GM12878 (cell line): ENCODE measurements around the gene SARM1. TPM values are rescaled to one million over a fixed set of nuclear protein-coding genes. Genes with fewer than 3 reads are reported as not detected.
A peak's percentile ranks its signal among the peaks of the same experiment; 100 is the strongest.

Source experiments
- ATAC-seq: fragments of 200-7000 bp; cut with Tn5 transposase; 3 replicates; pipeline ENCODE4 v1.9.1; 2020; ENCODE audit warnings: mild to moderate bottlenecking, moderate library complexity
- BruUV-seq: library from RNA; stranded (reverse); fragments of 400-500 nt; replicated peaks from 2 replicates; lab custom pipeline; 2021; lab: Mats Ljungman, UMichigan
- CTCF ChIA-PET: fragments of 300-600 bp; sonication (Branson Sonifier 250); formaldehyde crosslinking; extraction: SDS; loops from one replicate; lab custom pipeline; 2021; ENCODE audit warnings: inconsistent platforms; lab: Yijun Ruan, JAX
- POLR2A ChIA-PET: fragments of 350-600 bp; formaldehyde crosslinking; extraction: SDS; loops from one replicate; lab custom pipeline; 2021; ENCODE audit warnings: inconsistent platforms; lab: Charles Lee
- RAD21 ChIA-PET: fragments of 300-600 bp; sonication (Branson Sonifier 250); formaldehyde crosslinking; loops from one replicate; lab custom pipeline; 2023; ENCODE audit warnings: antibody characterized with exemption; ENCODE audit not compliant: unreplicated experiment; lab: Charles Lee
- SMC1A ChIA-PET: fragments of 300-600 bp; sonication (Branson Sonifier 250); formaldehyde crosslinking; loops from one replicate; lab custom pipeline; 2023; ENCODE audit not compliant: unreplicated experiment, uncharacterized antibody; lab: Charles Lee
- DNase-seq: peaks from one replicate; pipeline ENCODE4 v3.0.0-alpha.2; 2011; ENCODE audit warnings: low read depth, low spot score
- FAIRE-seq: peaks from 3 replicates; lab custom pipeline; 2011; peaks lifted over from hg19 to GRCh38; lab: Jason Lieb, UNC
- H2AFZ ChIP-seq: 2 replicates; pipeline ENCODE4 v1.6.0; 2011; ENCODE audit warnings: low read depth, low read length, control low read depth; ENCODE audit not compliant: control insufficient read depth
- H3K27ac ChIP-seq: 2 replicates; pipeline ENCODE4 v1.5.1; 2011; ENCODE audit warnings: control low read depth; ENCODE audit not compliant: control insufficient read depth, insufficient read depth
- H3K27me3 ChIP-seq, 2 experiments: replicated peaks in 1 of 2; 2 replicates each; pipeline versions ENCODE4 v1.6.0 to v1.6.1; 2011; ENCODE audit warnings: low read length in 1 of 2; ENCODE audit not compliant: control insufficient read depth in 2 of 2, insufficient read depth in 2 of 2
- H3K36me3 ChIP-seq, 2 experiments: 2 replicates each; pipeline ENCODE4 v1.5.1; 2011; ENCODE audit warnings: low read length in 1 of 2; ENCODE audit not compliant: control insufficient read depth in 2 of 2, insufficient read depth in 2 of 2
- H3K4me1 ChIP-seq: 2 replicates; pipeline ENCODE4 v1.6.1; 2011; ENCODE audit warnings: mild to moderate bottlenecking, low read length, moderate library complexity, mixed read lengths; ENCODE audit not compliant: control insufficient read depth, insufficient read depth
- H3K4me2 ChIP-seq: 2 replicates; pipeline ENCODE4 v1.6.0; 2011; ENCODE audit warnings: control low read depth; ENCODE audit not compliant: control insufficient read depth, insufficient read depth
- H3K4me3 ChIP-seq: fragments of 200-600 bp; sonication (generic); 2 replicates; pipeline ENCODE4 v1.5.1; 2016
- H3K79me2 ChIP-seq: 2 replicates; pipeline ENCODE4 v1.6.0; 2011; ENCODE audit warnings: low read length; ENCODE audit not compliant: control insufficient read depth, insufficient read depth
- H3K9ac ChIP-seq: 2 replicates; pipeline ENCODE4 v1.8.0; 2011; ENCODE audit warnings: low read length, control low read depth, mixed read lengths; ENCODE audit not compliant: control insufficient read depth, insufficient read depth
- H3K9me3 ChIP-seq: replicated peaks from 3 replicates; pipeline ENCODE4 v1.5.1; 2011; ENCODE audit warnings: mild to moderate bottlenecking, low read length; ENCODE audit not compliant: control insufficient read depth, insufficient read depth
- H4K20me1 ChIP-seq: 2 replicates; pipeline ENCODE4 v1.6.0; 2011; ENCODE audit not compliant: control insufficient read depth, insufficient read depth
- CHD1 ChIP-seq: IDR thresholded peaks from 2 replicates; pipeline ENCODE4 v1.6.1; 2012; ENCODE audit warnings: low read depth, low read length, improper control_type of control experiment
- CREB1 ChIP-seq: IDR thresholded peaks from 2 replicates; pipeline ENCODE4 v1.6.1; 2012; ENCODE audit warnings: low read depth, mild to moderate bottlenecking, inconsistent platforms
- HCFC1 ChIP-seq: fragments of 150-350 bp; IDR thresholded peaks from 2 replicates; pipeline ENCODE4 v1.6.1; 2014; ENCODE audit warnings: low read length
- SUZ12 ChIP-seq: fragments of 200-600 bp; sonication (generic); IDR thresholded peaks from one replicate; pipeline ENCODE4 v1.6.1; 2018; ENCODE audit warnings: antibody characterized with exemption, mild to moderate bottlenecking; ENCODE audit not compliant: unreplicated experiment
- ZNF622 ChIP-seq: fragments of 450-650 bp; IDR thresholded peaks from 2 replicates; pipeline ENCODE4 v1.6.1; 2017; ENCODE audit warnings: mild to moderate bottlenecking, inconsistent platforms
- WGBS: methylation state at CpG from one replicate; pipeline ENCODE4 v1.1.6; 2016; ENCODE audit warnings: low lambda C conversion rate; ENCODE audit not compliant: insufficient replicate concordance, insufficient coverage; ENCODE audit errors: missing lambda C conversion rate; 5-methylcytosine and 5-hydroxymethylcytosine counted together
- in situ Hi-C: fragments of 300-500 bp; cut with MboI; formaldehyde crosslinking; loops from 9 replicates; pipeline ENCODE4 v1.14.3; 2018; ENCODE audit warnings: mixed read lengths
- intact Hi-C: fragments of 100-400 bp; cut with micrococcal nuclease; formaldehyde crosslinking; loops from one replicate; pipeline ENCODE4 v1.14.2; 2022; ENCODE audit not compliant: unreplicated experiment
- polyA plus RNA-seq, 11 experiments: library from polyadenylated mRNA; depleted of rRNA in 4 of 11; unstranded in 6 of 11; stranded (reverse) in 5 of 11; fragments of >200 nt; fragmentation: Nextera tagmentation in 4 of 11; fragmentation: Illumina TruSeq in 1 of 11; extraction: Ambion mirVana in 4 of 11; extraction: Trizol in 1 of 11; gene quantifications; 1 replicate in 1 of 11; 2 replicates in 10 of 11; pipeline versions ENCODE4 v1.2.1 to v1.2.3, GENCODE V29; 2011 to 2016; ENCODE audit warnings: inconsistent platforms in 2 of 11, missing spikeins in 2 of 11, low read depth in 1 of 11
- total RNA-seq, 4 experiments: library from RNA; depleted of rRNA in 3 of 4; stranded (reverse); fragments of >200 nt in 3 of 4; fragmentation: Illumina TruSeq in 1 of 4; extraction: Trizol in 1 of 4; gene quantifications; 2 replicates each; pipeline versions ENCODE4 v1.2.1 to v1.2.3, GENCODE V29; 2013 to 2021
- TF ChIP-seq, protein P1 (sequence below): fragments of 450-650 bp; IDR thresholded peaks from 2 replicates; pipeline ENCODE4 v1.6.1; 2017; ENCODE audit warnings: mild to moderate bottlenecking
- TF ChIP-seq, protein P2 (sequence below): IDR thresholded peaks from 2 replicates; pipeline ENCODE4 v1.6.1; 2011; ENCODE audit warnings: low read depth, mild to moderate bottlenecking, low read length, moderate library complexity, borderline replicate concordance; ENCODE audit errors: extremely low read depth
- TF ChIP-seq, protein P3 (sequence below): fragments of 450-650 bp; IDR thresholded peaks from 2 replicates; pipeline ENCODE4 v1.6.1; 2016; ENCODE audit warnings: mild to moderate bottlenecking

SARM1 gene
- total and polyA plus RNA-seq, 10 of the 15 experiments (the other 5 are each of a cell fraction or from before 2014, with no cell fraction given), result 0.56 to 25.3 (median 11.9) TPM

DNA sequence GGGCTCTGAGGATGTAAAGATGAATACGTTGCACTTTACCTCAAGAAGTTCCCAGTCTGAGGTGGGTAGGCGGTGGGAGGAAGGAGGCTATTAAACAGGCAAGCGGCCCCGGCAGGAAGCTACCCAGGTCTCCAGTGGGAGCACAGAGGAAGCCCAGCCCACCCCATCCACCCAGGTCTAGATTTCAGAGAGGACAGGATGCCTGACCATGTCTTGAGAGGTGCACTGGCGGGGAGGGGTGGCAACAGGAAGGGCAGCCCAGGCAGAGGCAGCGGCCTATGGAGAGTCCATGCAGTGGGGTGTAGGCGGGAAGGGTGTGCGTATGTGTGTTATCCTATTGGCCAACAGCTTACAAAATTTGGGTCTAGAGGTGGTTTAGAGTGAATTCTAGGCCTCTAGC is 13.9 kb downstream of the SARM1 start:
- POLR2A ChIA-PET, result interaction anchor here (0.5 kb wide), 1 partner anchor 180 kb away, joined by 4 read pairs; no protein-coding TSS in a partner anchor
- Histone ChIP-seq H3K36me3 (peaks cover 0 to 4% of the 10 kb centered on the region in 2 experiments; a peak in 2 of 4 replicates), H4K20me1 (no peaks in the 10 kb centered on the region), H3K4me3 (peak overlapping the region; percentile 65), H3K4me1 (no peaks in the 10 kb centered on the region), H3K9me3 (no peaks in the 10 kb centered on the region), H3K9ac (peak overlapping the region; percentile 58; the same call in 1 of the 2 replicates), H3K79me2 (peaks cover 2% of the 10 kb centered on the region; the same call in 1 of the 2 replicates), H2AFZ (peak overlapping the region; percentile 33), H3K4me2 (peak overlapping the region; percentile 82), H3K27ac (no peak overlapping the region), H3K27me3 (no peaks in the 10 kb centered on the region; a peak in 2 of 4 replicates)
- WGBS, result 41% methylated on average over 8 of the region's 8 CpGs
- RAD21 ChIA-PET, result no interaction called here
- SMC1A ChIA-PET, result no interaction called here
- no TSS peak for BruUV-seq
- intact Hi-C loops (no loop called here), in situ Hi-C loops (no loop called here)
- ATAC-seq (peak; percentile 32; the same call in 2 of the 3 replicates), DNase-seq (no peak), FAIRE-seq (no peak)
- CTCF ChIA-PET, result interaction anchor here (3.6 kb wide), 1 partner anchor 31 kb away, joined by 14 read pairs; no protein-coding TSS in a partner anchor
- TF ChIP-seq, protein P1, sequence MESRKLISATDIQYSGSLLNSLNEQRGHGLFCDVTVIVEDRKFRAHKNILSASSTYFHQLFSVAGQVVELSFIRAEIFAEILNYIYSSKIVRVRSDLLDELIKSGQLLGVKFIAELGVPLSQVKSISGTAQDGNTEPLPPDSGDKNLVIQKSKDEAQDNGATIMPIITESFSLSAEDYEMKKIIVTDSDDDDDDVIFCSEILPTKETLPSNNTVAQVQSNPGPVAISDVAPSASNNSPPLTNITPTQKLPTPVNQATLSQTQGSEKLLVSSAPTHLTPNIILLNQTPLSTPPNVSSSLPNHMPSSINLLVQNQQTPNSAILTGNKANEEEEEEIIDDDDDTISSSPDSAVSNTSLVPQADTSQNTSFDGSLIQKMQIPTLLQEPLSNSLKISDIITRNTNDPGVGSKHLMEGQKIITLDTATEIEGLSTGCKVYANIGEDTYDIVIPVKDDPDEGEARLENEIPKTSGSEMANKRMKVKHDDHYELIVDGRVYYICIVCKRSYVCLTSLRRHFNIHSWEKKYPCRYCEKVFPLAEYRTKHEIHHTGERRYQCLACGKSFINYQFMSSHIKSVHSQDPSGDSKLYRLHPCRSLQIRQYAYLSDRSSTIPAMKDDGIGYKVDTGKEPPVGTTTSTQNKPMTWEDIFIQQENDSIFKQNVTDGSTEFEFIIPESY, result 0 out of 2 replicates have a peak, but pooled peaks have one; percentile 36
- TF ChIP-seq, protein P2, sequence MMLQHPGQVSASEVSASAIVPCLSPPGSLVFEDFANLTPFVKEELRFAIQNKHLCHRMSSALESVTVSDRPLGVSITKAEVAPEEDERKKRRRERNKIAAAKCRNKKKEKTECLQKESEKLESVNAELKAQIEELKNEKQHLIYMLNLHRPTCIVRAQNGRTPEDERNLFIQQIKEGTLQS, result no peak
- TF ChIP-seq, protein P3, sequence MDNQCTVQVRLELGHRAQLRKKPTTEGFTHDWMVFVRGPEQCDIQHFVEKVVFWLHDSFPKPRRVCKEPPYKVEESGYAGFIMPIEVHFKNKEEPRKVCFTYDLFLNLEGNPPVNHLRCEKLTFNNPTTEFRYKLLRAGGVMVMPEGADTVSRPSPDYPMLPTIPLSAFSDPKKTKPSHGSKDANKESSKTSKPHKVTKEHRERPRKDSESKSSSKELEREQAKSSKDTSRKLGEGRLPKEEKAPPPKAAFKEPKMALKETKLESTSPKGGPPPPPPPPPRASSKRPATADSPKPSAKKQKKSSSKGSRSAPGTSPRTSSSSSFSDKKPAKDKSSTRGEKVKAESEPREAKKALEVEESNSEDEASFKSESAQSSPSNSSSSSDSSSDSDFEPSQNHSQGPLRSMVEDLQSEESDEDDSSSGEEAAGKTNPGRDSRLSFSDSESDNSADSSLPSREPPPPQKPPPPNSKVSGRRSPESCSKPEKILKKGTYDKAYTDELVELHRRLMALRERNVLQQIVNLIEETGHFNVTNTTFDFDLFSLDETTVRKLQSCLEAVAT, result 0 out of 2 replicates have a peak, but pooled peaks have one; percentile 21
- TF ChIP-seq CHD1 (no peak), ZNF622 (no peak), CREB1 (no peak), HCFC1 (no peak), SUZ12 (no peak)
